IMR-90 (cell line): Measurements from ENCODE around the gene GNRH2.

Experiments
- CEBPB ChIP-seq: IDR thresholded peaks from 2 replicates; pipeline ENCODE4 v1.6.1; 2012; ENCODE audit warnings: low read depth, low read length, improper control_type of control experiment
- FOS ChIP-seq: fragments of 150-350 bp; IDR thresholded peaks from 2 replicates; pipeline ENCODE4 v1.6.1; 2016; ENCODE audit warnings: low read depth, low read length
- MAZ ChIP-seq: IDR thresholded peaks from 2 replicates; pipeline ENCODE4 v1.6.1; 2012; ENCODE audit warnings: low read depth, mild to moderate bottlenecking, low read length, improper control_type of control experiment, moderate library complexity, borderline replicate concordance
- POLR2A ChIP-seq: IDR thresholded peaks from 2 replicates; pipeline ENCODE4 v1.6.1; 2012; ENCODE audit warnings: mild to moderate bottlenecking, low read depth, low read length
- RAD21 ChIP-seq: IDR thresholded peaks from 2 replicates; pipeline ENCODE4 v1.6.1; 2012; ENCODE audit warnings: low read length, improper control_type of control experiment
- RFX5 ChIP-seq: IDR thresholded peaks from 2 replicates; pipeline ENCODE4 v1.8.0; 2012; ENCODE audit warnings: low read depth, mild to moderate bottlenecking, low read length, moderate library complexity
- TF ChIP-seq, protein P1 (sequence below): conservative IDR thresholded peaks from 2 replicates; pipeline ENCODE4 v1.5.1; 2012; ENCODE audit warnings: mild to moderate bottlenecking, low read depth, low read length, improper control_type of control experiment
- TF ChIP-seq, protein P2 (sequence below): fragments of 150-350 bp; IDR thresholded peaks from 2 replicates; pipeline ENCODE4 v1.6.1; 2017; ENCODE audit warnings: mild to moderate bottlenecking, antibody characterized with exemption, low read length, low read depth

DNA sequence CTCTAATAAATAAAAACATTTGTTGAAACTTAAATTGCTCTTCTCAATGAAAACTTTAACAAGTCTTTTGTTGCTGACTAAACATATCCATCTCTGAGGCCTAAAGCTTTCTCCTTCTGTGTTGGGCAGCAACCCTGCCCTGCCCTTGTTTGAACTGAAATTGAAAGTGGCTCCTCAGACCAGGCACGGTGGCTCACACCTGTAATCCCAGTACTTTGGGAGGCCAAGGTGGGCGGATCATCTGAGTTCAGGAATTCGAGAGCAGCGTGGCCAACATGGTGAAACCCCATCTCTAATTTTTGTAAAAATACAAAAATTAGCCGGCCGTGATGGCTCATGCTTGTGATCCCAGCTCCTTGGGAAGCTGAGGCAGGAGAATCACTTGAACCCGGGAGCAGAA lies 29.2 kb upstream of the GNRH2 start:
- TF ChIP-seq CEBPB, result no peak
- no peak for TF ChIP-seq FOS
- TF ChIP-seq RAD21, result no peak
- TF ChIP-seq, protein P1, sequence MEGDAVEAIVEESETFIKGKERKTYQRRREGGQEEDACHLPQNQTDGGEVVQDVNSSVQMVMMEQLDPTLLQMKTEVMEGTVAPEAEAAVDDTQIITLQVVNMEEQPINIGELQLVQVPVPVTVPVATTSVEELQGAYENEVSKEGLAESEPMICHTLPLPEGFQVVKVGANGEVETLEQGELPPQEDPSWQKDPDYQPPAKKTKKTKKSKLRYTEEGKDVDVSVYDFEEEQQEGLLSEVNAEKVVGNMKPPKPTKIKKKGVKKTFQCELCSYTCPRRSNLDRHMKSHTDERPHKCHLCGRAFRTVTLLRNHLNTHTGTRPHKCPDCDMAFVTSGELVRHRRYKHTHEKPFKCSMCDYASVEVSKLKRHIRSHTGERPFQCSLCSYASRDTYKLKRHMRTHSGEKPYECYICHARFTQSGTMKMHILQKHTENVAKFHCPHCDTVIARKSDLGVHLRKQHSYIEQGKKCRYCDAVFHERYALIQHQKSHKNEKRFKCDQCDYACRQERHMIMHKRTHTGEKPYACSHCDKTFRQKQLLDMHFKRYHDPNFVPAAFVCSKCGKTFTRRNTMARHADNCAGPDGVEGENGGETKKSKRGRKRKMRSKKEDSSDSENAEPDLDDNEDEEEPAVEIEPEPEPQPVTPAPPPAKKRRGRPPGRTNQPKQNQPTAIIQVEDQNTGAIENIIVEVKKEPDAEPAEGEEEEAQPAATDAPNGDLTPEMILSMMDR, result no peak
- no peak for TF ChIP-seq MAZ
- no peak for TF ChIP-seq POLR2A
- TF ChIP-seq RFX5, result no peak
- TF ChIP-seq, protein P2, sequence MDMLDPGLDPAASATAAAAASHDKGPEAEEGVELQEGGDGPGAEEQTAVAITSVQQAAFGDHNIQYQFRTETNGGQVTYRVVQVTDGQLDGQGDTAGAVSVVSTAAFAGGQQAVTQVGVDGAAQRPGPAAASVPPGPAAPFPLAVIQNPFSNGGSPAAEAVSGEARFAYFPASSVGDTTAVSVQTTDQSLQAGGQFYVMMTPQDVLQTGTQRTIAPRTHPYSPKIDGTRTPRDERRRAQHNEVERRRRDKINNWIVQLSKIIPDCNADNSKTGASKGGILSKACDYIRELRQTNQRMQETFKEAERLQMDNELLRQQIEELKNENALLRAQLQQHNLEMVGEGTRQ, result no peak
